ENCODE measurements around the gene PIM1. TPM values are rescaled to one million over a fixed set of nuclear protein-coding genes. Genes with fewer than 3 reads are reported as not detected.
A peak's percentile ranks its signal among the peaks of the same experiment; 100 is the strongest.

PIM1 gene
- total and polyA plus RNA-seq, 4 donors = 12.4 to 24.9 (median 17.5) TPM

- Histone ChIP-seq H3K27me3 (ENCODE audit: control insufficient read depth, insufficient read depth, low read length) (no peaks in the 10 kb centered on the region), H3K4me1 (ENCODE audit: control insufficient read depth, insufficient read depth, low read length) (no peaks in the 10 kb centered on the region), H3K4me3 (ENCODE audit: low read depth, low read length) (no peak overlapping the region), H3K9me3 (ENCODE audit: control insufficient read depth, insufficient read depth, low read length) (no peaks in the 10 kb centered on the region), H3K27ac (ENCODE audit: low read depth, low read length) (no peak overlapping the region), H3K36me3 (ENCODE audit: control insufficient read depth, insufficient read depth, low read length) (no peaks in the 10 kb centered on the region)
- 87% methylated on average over 4 of the region's 7 CpGs for WGBS (ENCODE audit: insufficient coverage)
- no peak for DNase-seq (ENCODE audit: low read depth in 4 of 6, low spot score in 6 of 6)
Observed at GRCh38 chr6:37204014-37204751, 34.2 kb downstream of the PIM1 start.

- H3K9me3 ChIP-seq (ENCODE audit: control insufficient read depth, insufficient read depth, low read length) = no peaks in the 10 kb centered on the region
- DNase-seq (ENCODE audit: low read depth in 4 of 6, low spot score in 6 of 6) = no peak
- H3K4me3 ChIP-seq (ENCODE audit: low read depth, low read length) = no peak overlapping the region
- H3K4me1 ChIP-seq (ENCODE audit: control insufficient read depth, insufficient read depth, low read length) = no peaks in the 10 kb centered on the region
- no peaks in the 10 kb centered on the region for H3K36me3 ChIP-seq (ENCODE audit: control insufficient read depth, insufficient read depth, low read length)
- no peak overlapping the region for H3K27ac ChIP-seq (ENCODE audit: low read depth, low read length)
- no peaks in the 10 kb centered on the region for H3K27me3 ChIP-seq (ENCODE audit: control insufficient read depth, insufficient read depth, low read length)
- 75% methylated on average over 11 of the region's 13 CpGs for WGBS (ENCODE audit: insufficient coverage)
Observed at GRCh38 chr6:37205175-37205996, 35.4 kb downstream of the PIM1 start.

GRCh38 chr6:37205997-37206340 is 36.0 kb downstream of the PIM1 start:
- H3K4me1 ChIP-seq (ENCODE audit: control insufficient read depth, insufficient read depth, low read length) = no peaks in the 10 kb centered on the region
- no peaks in the 10 kb centered on the region for H3K27me3 ChIP-seq (ENCODE audit: control insufficient read depth, insufficient read depth, low read length)
- H3K27ac ChIP-seq (ENCODE audit: low read depth, low read length) = no peak overlapping the region
- WGBS (ENCODE audit: insufficient coverage) = no CpG with 5 or more reads among the region's 4 CpGs
- no peaks in the 10 kb centered on the region for H3K9me3 ChIP-seq (ENCODE audit: control insufficient read depth, insufficient read depth, low read length)
- no peaks in the 10 kb centered on the region for H3K36me3 ChIP-seq (ENCODE audit: control insufficient read depth, insufficient read depth, low read length)
- DNase-seq (ENCODE audit: low read depth in 4 of 6, low spot score in 6 of 6) = no peak
- H3K4me3 ChIP-seq (ENCODE audit: low read depth, low read length) = no peak overlapping the region

- Histone ChIP-seq H3K27me3 (ENCODE audit: control insufficient read depth, insufficient read depth, low read length) (no peaks in the 10 kb centered on the region), H3K9me3 (ENCODE audit: control insufficient read depth, insufficient read depth, low read length) (no peaks in the 10 kb centered on the region), H3K36me3 (ENCODE audit: control insufficient read depth, insufficient read depth, low read length) (no peaks in the 10 kb centered on the region), H3K4me3 (ENCODE audit: low read depth, low read length) (no peak overlapping the region), H3K4me1 (ENCODE audit: control insufficient read depth, insufficient read depth, low read length) (no peaks in the 10 kb centered on the region), H3K27ac (ENCODE audit: low read depth, low read length) (no peak overlapping the region)
- DNase-seq (ENCODE audit: low read depth in 4 of 6, low spot score in 6 of 6) = no peak
- WGBS (ENCODE audit: insufficient coverage) = 82% methylated on average over 6 of the region's 9 CpGs
Observed at GRCh38 chr6:37206622-37207021, 36.7 kb downstream of the PIM1 start.

- no peak overlapping the region for H3K4me3 ChIP-seq (ENCODE audit: low read depth, low read length)
- no peaks in the 10 kb centered on the region for H3K36me3 ChIP-seq (ENCODE audit: control insufficient read depth, insufficient read depth, low read length)
- H3K9me3 ChIP-seq (ENCODE audit: control insufficient read depth, insufficient read depth, low read length) = no peaks in the 10 kb centered on the region
- peak in 3 of 6 donors; percentile 5 to 46 (median 20) for DNase-seq (ENCODE audit: low read depth in 4 of 6, low spot score in 6 of 6)
- 72% methylated on average over 7 of the region's 7 CpGs for WGBS (ENCODE audit: insufficient coverage)
- H3K27ac ChIP-seq (ENCODE audit: low read depth, low read length) = no peak overlapping the region
- no peaks in the 10 kb centered on the region for H3K27me3 ChIP-seq (ENCODE audit: control insufficient read depth, insufficient read depth, low read length)
- no peaks in the 10 kb centered on the region for H3K4me1 ChIP-seq (ENCODE audit: control insufficient read depth, insufficient read depth, low read length)
Observed at GRCh38 chr6:37207903-37208456, 38.0 kb downstream of the PIM1 start.

- no peak for DNase-seq (ENCODE audit: low read depth in 4 of 6, low spot score in 6 of 6)
- H3K4me3 ChIP-seq (ENCODE audit: low read depth, low read length) = no peak overlapping the region
- 100% methylated on average over 3 of the region's 7 CpGs for WGBS (ENCODE audit: insufficient coverage)
- H3K27ac ChIP-seq (ENCODE audit: low read depth, low read length) = no peak overlapping the region
- no peaks in the 10 kb centered on the region for H3K9me3 ChIP-seq (ENCODE audit: control insufficient read depth, insufficient read depth, low read length)
- no peaks in the 10 kb centered on the region for H3K4me1 ChIP-seq (ENCODE audit: control insufficient read depth, insufficient read depth, low read length)
- H3K27me3 ChIP-seq (ENCODE audit: control insufficient read depth, insufficient read depth, low read length) = no peaks in the 10 kb centered on the region
- no peaks in the 10 kb centered on the region for H3K36me3 ChIP-seq (ENCODE audit: control insufficient read depth, insufficient read depth, low read length)
Observed at GRCh38 chr6:37208793-37209192, 38.8 kb downstream of the PIM1 start.

- H3K36me3 ChIP-seq (ENCODE audit: control insufficient read depth, insufficient read depth, low read length) = no peaks in the 10 kb centered on the region
- WGBS (ENCODE audit: insufficient coverage) = 97% methylated on average over 10 of the region's 12 CpGs
- H3K4me1 ChIP-seq (ENCODE audit: control insufficient read depth, insufficient read depth, low read length) = no peaks in the 10 kb centered on the region
- H3K9me3 ChIP-seq (ENCODE audit: control insufficient read depth, insufficient read depth, low read length) = no peaks in the 10 kb centered on the region
- H3K4me3 ChIP-seq (ENCODE audit: low read depth, low read length) = no peak overlapping the region
- no peak for DNase-seq (ENCODE audit: low read depth in 4 of 6, low spot score in 6 of 6)
- H3K27me3 ChIP-seq (ENCODE audit: control insufficient read depth, insufficient read depth, low read length) = no peaks in the 10 kb centered on the region
- no peak overlapping the region for H3K27ac ChIP-seq (ENCODE audit: low read depth, low read length)
Observed at GRCh38 chr6:37209461-37210205, 39.7 kb downstream of the PIM1 start.

GRCh38 chr6:37210313-37210968 is 40.5 kb downstream of the PIM1 start:
- Histone ChIP-seq H3K27me3 (ENCODE audit: control insufficient read depth, insufficient read depth, low read length) (no peaks in the 10 kb centered on the region), H3K27ac (ENCODE audit: low read depth, low read length) (no peak overlapping the region), H3K36me3 (ENCODE audit: control insufficient read depth, insufficient read depth, low read length) (no peaks in the 10 kb centered on the region), H3K4me3 (ENCODE audit: low read depth, low read length) (no peak overlapping the region), H3K4me1 (ENCODE audit: control insufficient read depth, insufficient read depth, low read length) (no peaks in the 10 kb centered on the region), H3K9me3 (ENCODE audit: control insufficient read depth, insufficient read depth, low read length) (no peaks in the 10 kb centered on the region)
- 73% methylated on average over 2 of the region's 7 CpGs for WGBS (ENCODE audit: insufficient coverage)
- peak; percentile 72 to 97 (median 84) for DNase-seq (ENCODE audit: low read depth in 4 of 6, low spot score in 6 of 6)

GRCh38 chr6:37212268-37212667 is 42.3 kb downstream of the PIM1 start:
- Histone ChIP-seq H3K27me3 (ENCODE audit: control insufficient read depth, insufficient read depth, low read length) (no peaks in the 10 kb centered on the region), H3K36me3 (ENCODE audit: control insufficient read depth, insufficient read depth, low read length) (no peaks in the 10 kb centered on the region), H3K27ac (ENCODE audit: low read depth, low read length) (no peak overlapping the region), H3K4me3 (ENCODE audit: low read depth, low read length) (no peak overlapping the region), H3K4me1 (ENCODE audit: control insufficient read depth, insufficient read depth, low read length) (no peaks in the 10 kb centered on the region), H3K9me3 (ENCODE audit: control insufficient read depth, insufficient read depth, low read length) (no peaks in the 10 kb centered on the region)
- no peak for DNase-seq (ENCODE audit: low read depth in 4 of 6, low spot score in 6 of 6)
- WGBS (ENCODE audit: insufficient coverage) = 84% methylated on average over 6 of the region's 9 CpGs
